HG03280 (cell line): Measurements from ENCODE around the gene TMED4.

ENCODE experiments used
- ATAC-seq: cut with Tn5 transposase; IDR thresholded peaks from one replicate; pipeline ENCODE4 v1.9.1; 2021; ENCODE audit warnings: mild to moderate bottlenecking, moderate library complexity; ENCODE audit not compliant: unreplicated experiment

TMED4 gene

DNA sequence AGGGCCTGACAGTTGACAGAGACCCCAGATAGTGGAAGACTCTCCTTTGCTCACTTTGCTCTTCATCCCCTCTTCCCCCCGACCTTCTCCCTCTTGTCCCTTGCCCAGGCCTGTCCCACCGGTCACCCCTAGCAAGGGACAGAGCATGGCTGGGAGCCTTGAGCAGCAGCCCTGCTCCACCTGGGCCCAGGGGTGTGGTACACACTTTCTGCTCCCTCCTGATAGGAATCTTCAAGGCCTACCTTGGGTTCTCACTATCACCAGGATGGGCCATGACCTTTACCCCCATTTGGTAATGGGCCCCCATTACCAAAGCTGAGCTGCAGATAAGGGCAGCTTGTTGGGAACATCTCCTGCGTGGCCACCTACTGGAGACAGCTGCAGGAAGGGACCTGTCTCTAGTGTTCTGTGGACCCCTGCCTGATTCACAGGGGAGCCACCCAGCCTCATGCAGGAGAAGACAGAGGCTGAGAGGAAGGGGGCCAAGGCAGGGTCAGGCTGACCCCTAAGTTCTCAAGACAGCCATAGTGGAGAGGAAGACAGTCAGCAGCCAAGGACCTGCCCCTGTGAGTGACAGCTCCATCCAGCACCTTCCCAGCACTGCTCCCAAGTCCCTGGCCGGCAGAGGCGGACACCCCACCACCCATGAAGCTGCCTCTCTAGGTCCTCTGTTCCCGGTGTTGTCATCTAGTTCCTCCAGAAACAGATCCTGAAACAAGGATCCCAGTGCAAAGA is 40.0 kb downstream of the TMED4 start:
- no peak for ATAC-seq

GRCh38 chr7:44541028-44541869 is 40.8 kb downstream of the TMED4 start, which contains the start of gene NPC1L1:
TSS of gene NPC1L1 (minus strand) at chr7:44541330. CDS start at chr7:44541259, 71 bp downstream.
- no peak for ATAC-seq

- no peak for ATAC-seq
Observed at GRCh38 chr7:44540592-44541027, 41.4 kb downstream of the TMED4 start.

DNA sequence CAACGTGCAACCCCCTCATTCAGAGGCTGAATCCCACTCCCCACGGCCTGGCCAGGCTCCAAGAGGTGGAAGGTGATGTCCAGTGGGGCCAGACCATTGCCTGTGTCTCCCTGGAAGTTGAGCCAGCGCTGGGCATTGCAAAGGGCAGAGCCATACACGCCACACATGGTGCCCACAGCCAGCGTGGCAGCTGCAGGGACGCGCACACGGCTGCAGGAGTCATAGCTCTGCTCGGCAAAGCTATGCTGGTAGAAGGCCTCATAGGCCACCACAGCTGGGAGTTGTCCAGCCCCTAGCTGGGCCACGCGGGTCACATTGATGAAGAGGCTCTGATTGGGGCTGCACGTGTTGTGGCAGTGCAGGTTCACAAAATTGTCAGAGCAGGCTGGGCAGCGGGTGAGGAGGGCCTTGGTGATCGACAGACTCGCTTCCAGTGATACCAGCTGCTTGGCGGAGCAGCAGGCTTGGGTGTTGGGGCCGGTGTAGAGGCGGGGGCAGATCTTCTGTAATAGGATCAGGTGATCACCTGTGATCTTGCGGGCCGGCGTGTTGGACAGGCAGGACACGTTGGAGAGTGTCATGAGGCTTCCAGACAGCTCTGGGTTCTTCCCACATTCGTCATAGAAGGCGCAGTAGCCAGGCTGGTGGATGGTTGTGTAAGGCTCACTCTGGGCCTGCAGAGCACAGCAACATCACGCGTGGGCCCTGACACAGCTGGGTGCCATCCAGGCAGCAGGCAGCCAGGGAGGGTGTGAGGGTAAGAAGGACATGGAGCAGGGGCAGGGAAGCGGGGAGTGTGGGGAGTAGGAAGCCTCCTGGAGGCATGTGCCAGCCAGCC is 42.1 kb downstream of the TMED4 start:
- no peak for ATAC-seq

DNA sequence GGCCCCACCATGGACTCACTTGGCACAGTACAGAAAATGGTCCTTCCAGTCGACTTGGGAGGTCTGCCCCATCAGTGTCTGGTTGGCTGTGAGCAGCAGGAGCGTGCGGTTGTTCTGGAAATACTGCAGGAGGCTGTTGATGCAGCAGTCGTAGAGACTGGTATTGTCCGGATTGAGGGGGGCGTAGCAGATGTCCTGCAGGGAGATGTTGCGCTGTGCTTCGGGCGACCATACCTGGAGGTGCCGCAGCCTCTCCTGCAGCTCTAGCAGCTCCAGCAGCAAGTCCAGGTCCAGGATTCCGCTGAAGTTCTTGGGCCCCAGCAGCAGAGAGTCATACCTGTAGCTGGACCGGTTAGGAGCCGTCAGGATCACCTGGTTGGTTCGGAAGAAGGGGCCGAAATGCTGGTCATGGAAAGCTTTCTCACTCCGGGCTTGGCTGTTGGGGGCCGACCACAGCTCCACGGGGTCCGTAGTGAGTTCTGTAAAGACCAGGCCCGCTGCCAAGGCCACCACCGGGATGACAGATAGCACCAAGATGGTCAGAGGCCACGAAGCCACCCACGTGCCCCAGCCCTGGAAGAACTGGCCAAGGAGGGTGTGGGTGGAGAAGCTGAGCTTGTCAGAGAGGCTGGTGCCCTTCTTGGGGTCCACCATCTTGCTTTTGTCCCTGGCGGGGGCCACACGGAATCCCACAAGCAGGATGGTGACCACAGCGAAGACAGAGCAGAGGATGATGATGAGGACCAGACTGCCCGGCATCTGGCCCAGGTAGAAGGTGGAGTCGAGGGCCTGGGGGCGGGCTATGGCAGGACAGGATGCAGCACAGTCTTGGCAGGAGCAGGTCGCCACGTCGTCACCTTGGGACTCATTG is 43.0 kb downstream of the TMED4 start:
- no peak for ATAC-seq

- no peak for ATAC-seq
Observed at GRCh38 chr7:44538093-44538797, 43.8 kb downstream of the TMED4 start.

DNA sequence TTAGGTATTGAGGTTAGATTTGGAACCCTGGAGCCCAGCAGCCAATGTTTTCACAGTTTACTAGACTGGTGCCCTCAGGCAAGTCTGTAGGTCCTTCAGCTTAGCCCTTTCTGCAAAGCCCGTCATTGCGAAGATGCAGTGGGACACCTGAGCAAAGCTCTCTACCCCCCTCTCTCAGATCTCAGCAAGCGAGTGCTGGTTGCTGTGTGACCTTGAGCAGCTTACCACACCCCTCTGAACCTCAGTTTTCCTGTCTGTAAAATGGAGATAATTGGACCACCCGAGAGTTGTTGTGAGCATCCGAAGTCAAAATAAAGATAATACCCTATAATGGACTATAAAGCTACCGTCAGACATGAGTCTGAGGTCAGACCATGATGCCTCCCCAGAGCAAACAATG is 44.6 kb downstream of the TMED4 start:
- no peak for ATAC-seq

GRCh38 chr7:44536090-44536489 is 45.9 kb downstream of the TMED4 start:
- no peak for ATAC-seq

DNA sequence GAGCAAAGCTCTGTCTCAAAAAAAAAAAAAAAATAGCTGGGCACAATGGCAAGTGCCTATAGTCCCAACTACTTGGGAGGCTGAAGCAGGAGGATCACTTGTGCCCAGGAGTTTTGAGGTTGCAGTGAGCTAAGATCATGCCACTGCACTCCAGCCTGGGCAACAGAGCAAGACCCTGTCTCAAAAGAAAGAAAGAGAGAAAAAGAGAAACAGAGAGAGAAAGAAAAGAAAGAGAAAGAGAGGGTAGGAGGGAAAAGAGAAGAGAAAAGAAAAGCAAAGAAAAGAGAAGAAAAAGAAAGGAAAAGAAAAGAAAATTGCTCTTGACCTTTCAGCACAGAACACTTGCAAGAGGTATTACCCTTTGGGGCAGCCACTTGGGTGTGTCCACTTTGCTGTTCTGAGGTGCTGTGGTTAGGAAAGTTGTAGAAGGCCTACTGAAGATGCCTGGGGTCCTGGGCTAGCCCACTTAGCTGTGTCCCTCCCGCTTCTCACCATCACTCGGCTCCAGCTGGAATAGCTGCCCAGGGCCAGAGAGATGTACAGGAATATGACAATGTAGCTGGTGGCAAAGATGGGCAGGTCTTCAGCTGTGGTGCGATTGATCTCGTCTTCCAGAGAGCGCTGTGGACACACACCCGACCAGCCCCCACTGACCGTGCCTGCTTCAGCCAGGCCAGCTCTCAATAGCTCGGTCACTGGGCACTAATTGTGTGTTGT is 46.5 kb downstream of the TMED4 start:
- ATAC-seq = no peak

- peak; percentile 57 for ATAC-seq
Observed at GRCh38 chr7:44534501-44534900, 47.5 kb downstream of the TMED4 start.

DNA sequence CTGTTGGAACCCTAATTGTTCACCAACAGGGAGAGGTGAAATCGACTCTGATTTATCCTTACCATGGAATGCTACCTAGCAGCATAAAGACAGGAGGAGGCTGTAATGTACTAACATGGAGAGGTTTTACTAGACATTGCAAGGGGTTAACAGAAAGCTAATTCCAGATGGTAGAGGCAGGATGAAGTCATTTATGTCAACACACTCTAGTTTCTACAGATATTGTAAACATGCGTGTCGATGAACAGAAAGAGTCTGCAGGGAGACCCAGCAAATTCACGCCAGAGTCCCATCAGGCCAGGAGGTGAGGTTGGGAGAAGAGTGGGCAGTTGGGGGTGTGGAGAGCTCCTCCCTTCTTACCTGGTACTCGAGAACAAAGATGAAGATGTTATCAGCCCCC is 47.9 kb downstream of the TMED4 start:
- no peak for ATAC-seq

DNA sequence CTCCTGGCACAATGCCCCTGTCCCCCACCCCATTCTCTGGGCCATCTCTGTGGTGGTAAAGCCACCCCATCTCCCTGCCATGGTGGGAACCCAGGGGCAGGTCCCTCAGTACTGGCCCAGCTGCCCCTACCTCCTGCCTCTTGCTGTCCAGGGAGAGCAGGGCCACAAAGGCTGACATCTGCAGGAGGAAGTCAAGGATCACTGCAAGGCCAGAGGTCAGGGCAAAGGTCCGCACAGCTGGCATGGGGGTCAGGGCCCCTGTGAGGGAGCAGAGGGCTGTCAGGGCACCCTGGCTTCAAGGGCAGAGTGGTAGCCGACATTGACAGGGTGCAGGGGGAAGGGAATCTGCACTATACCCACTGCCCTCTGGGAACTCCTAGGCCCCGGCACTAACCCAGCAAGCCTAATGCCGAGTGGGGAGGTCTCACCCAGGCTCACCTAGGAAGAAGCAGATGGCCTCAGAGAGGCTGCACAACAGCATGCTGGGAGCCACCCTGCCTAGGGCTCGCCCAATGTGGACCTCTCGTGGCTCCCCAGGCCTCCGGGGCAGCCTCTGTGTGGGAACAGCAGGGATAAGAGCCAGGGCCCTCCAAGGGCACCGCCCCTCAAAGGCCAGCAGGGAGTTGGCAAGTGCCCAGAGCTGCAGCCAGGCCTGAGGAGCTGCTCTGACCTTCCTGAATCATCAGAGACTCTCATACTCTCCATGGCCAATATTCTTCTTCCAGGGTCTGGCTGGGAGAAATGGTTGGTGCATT is 48.6 kb downstream of the TMED4 start:
- ATAC-seq = no peak

DNA sequence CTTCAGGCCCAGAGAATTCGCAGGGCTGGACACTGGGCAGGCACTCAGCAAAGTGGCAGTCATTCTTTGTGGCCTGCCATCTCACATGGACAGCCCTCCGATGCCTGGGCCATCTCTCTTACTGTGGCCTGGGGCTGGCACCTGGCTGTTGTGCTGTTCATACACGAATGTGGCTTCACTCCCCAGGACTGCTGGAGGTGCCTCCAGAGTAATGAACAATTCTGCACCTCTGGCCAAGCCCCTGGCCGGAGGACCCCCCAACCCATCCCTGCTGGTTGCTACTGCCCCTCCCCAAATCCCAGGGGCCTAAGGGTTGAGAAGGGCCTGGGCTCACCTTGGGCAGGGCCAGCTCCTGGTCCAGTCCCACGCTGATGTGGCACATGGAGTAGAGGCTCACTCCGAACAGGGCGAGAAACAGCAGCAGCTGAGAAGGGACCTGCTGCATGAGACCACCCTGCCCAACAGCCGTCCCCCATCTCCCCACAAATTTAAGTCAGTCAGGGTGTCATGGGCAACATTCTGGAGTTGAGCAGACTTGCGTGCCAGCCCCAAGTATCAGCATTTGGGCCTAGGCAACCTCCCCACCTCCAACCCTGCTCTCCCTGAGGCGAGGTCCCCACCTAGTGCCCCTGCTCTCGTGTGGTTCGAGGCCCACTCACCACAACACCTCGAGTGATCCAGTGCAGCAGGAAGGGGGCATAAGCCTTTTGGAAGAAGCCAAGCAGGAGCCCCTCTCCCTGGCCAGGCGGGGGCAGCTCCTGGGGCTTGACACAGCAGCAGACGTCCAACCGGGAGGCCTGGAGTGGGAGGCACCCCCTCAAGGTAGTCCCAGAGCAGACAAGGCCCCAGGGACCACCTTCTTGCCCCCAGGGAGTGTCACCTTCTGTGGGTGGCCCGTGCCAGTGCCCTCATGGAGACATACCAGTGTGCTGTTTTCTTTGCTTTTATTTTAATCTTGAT is 50.3 kb downstream of the TMED4 start:
- ATAC-seq = no peak

DNA sequence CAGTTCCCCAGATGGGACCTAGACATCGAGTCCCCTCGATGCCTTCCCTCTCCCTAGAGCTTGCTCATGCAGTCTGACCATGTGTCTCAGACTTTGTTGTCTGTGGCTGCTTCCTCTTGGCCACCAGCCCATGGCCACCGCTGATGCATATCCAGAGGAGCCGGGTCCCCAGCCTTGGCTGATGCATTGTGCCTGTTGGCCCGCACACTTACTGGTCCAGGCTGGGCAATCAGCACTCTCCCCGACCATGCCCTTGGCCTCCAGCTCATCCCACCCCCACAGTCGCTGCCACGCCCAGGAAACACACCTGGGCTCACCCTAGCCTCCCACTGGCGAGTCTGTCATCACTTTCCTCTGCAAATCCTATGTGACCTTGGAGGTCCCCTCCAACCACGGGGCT is 51.0 kb downstream of the TMED4 start:
- ATAC-seq = no peak
